RPMI7951 (cell line): ENCODE data around the gene C2CD5. TPM values are rescaled to one million over a fixed set of nuclear protein-coding genes. Genes with fewer than 3 reads are reported as not detected.
"Not testable (repeated sequence)": the region's sequence is repeated elsewhere in the genome, so short reads cannot be mapped to it uniquely, and the experiment has no call there.

Experiments used
- DNase-seq: peaks from one replicate; pipeline ENCODE4 v3.0.0-alpha.2; 2012; ENCODE audit warnings: low read depth
- total RNA-seq: library from RNA; depleted of rRNA; stranded (reverse); fragments of >200 nt; shearing (Covaris generic); gene quantifications from 2 replicates; pipeline ENCODE4 v1.2.3, GENCODE V29; 2014

C2CD5 gene
- total RNA-seq, 1 experiment from 2014 or later = 10.2 TPM

DNA sequence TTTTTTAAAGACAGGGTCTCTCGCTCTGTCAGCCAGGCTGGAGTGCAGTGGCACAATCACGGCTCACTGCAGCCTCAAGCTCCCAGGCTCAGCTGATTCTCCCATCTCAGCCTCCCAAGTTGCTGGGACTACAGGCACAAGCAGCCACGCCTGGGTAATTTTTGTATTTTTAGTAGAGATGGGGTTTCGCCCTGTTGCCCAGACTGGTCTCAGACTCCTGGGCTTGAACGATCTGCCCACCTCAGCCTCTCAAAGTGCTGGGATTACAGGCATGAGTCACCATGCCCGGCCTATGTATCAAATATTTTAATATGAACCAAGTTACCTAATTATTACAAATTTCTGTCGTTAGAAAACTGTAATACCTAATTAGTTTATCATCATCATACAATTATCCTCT lies 63.5 kb downstream of the C2CD5 start:
- not testable (repeated sequence) for DNase-seq

DNA sequence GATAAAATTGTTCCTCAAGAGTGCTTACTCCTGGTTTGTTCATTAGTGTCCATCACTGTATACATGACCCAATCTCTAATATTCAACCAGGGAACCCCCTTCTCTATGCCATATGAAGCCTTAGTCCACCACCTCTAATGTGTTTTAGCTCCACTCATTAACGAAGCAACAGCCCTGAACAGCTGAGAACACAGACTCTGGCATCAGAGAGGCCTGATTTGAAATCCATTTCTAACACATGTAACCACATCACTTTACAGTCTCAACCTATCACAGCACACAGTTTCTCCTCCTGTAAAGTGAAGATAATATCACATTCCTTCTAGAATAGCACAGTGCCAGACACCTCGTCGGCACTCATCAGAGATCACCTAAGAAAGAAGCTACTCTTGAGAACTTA lies 64.3 kb downstream of the C2CD5 start:
- no peak for DNase-seq

DNA sequence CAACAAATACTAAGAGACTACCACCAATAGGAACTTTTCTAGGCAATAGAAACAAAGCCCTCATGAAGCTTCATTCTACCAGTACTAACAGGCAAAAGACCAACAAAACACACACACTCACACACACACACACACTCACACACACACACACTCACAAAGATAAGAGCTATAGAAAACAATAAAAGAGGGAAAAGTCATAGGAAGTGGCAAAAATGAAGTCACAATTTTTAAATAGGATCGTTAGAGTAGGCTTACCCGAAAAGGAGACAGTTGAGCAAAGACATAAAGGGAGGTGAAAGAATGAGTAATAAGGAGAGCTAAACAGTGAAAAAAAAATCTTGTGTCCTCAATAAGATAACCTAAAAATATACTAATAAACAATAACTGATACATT lies 66.5 kb downstream of the C2CD5 start:
- DNase-seq = no peak

DNA sequence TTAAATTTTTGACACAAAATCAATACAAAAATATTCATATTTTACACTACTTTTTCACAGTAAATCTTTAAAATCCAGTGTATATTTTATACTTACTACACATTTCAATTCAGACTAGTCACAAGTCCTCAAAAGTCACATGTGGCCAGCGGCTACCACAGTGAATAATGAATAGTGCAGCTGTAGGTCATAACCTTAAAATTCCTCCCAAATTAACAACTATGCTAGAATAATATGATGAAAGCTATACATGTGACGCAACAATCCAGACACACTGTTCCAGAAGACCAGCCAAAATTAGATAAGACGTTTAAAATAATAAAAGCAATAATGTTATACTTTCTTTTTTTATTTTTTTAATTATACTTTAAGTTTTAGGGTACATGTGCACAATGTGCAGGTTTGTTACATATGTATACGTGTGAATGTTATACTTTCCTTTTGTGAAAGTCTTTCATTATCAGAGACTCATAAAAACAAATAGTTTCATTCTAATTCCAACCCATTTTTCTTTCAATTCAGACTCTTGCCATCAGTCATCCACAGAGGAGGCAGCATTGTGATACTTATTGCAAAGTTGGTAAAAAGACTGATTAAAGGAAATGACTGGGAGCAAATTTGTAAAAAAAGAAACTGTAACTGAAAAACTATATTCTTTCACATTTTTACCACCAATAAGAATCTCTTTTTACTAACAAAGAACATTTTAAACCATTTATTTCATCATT lies 67.0 kb downstream of the C2CD5 start:
- peak; percentile 51 for DNase-seq

DNA sequence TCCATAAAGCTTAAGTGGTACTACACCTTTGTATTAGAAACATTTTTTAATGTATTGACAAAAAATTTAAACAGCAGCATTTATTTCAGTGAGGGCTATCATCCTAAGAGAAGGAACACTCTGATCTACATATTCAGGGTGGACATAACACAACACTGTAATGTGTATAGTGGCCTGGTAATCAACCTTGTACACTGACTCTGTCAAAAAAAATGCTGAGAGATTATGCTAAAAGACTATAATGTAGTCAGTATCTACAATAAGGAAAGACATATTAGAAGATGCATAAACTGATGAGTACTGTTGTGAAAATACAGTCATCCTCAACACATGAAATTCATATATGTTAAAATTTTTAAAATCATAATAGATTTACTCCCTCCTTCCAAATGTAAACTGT lies 68.2 kb downstream of the C2CD5 start:
- no peak for DNase-seq

DNA sequence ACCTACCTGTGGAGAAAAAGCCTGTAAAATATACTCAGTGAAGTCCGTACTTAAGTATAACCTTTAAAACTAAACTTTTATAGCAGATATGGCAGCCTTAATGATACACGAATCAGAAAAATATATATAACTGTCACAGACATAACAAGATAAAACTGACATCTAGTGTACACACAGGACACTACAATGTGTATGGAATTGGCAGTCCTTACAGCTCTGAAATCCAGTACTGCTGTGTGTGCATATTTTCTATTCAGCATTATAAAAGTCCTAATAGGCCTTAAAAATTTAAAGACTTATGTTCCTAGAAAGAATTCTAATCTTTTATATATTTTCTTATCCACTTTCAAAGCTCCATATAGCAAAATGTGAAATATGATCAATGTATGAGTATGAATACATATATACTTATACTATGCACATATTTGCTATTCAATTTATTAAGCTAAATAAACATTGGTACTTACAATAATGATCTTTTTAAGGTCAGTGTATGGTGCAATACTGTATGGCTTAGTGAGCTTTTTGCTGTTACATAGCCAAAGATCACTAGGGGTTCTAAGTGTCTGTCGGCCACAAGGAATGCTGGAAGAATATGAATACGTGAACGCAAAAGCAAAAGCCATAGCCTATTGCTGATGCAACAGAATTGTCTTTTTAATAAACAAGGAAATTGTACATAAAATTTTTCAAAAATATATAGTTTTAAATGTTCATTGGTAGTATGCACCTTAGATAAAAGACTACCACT lies 69.2 kb downstream of the C2CD5 start:
- DNase-seq = no peak

DNA sequence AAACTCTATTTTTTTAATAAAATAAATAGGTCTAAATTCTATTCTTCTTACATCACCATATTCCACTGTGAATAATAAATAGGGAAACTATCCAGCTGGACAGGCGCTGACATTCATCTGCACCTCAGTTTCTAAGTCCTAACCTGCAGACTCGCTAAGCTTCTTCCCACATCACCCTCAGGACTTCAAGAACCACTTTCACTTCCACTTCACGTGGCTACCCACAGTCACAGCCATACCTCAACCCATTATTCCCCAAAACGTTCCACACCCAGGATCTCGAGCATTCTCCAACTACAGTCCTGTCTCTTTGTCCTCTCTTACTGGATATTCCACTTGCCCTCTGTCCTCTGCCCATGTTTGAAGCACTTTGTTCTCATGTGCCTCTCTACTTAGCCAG lies 71.1 kb downstream of the C2CD5 start:
- DNase-seq = no peak

DNA sequence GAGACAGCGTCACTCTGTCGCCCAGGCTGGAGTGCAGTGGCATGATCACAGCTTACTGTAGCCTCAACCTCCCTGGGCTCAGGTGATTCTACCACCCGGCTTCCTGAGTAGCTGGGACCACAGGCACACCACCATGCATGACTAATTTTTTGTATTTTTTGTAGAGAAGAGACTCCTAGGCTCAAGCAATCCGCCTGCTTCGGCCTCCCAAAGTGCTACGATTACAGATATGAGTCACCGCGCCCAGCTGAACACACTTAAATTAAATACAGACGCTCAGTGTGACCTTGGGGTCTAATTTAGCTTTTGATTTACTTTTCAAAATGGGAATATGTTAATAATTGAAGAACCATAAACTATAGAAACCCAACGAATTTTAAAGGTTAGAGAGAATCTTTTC lies 77.2 kb downstream of the C2CD5 start:
- DNase-seq = peak; percentile 67

DNA sequence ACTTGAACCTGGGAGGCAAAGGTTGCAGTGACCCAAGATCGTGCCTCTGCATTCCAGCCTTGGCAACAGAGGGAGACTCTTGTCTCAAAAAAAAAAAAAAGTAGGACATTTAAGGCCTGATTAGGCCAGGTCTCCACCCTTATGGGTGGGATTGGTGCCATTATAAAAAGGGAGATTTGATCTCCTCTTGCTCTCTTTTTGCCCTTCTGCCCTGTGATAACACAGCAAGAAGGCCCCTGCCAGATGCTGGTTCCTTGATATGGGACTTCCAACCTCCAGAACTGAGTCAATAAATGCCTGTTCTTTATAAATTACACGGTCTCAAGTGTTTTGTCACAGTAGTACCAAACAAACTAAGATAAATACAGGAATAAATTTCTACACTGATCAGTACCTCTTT lies 81.0 kb downstream of the C2CD5 start:
- DNase-seq = no peak

DNA sequence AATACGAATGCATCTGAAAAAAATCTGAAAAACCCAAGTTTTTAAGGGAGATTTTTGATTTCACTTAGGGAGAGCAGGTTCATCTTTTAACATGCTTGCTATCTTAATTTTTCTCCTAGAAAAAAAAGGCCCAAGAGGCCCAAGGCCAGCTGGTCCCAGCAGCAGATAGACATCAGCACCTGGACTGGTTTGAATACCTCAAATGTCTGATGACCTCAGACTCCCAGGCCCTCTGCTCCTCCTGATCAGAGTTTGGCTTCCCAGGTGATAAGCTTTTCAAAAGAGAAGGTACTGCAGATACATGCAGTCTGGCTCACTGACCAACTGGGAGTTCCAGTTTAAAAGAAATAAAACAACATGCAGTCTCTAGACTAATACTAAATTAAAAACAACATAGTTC lies 82.6 kb downstream of the C2CD5 start:
- DNase-seq = no peak

DNA sequence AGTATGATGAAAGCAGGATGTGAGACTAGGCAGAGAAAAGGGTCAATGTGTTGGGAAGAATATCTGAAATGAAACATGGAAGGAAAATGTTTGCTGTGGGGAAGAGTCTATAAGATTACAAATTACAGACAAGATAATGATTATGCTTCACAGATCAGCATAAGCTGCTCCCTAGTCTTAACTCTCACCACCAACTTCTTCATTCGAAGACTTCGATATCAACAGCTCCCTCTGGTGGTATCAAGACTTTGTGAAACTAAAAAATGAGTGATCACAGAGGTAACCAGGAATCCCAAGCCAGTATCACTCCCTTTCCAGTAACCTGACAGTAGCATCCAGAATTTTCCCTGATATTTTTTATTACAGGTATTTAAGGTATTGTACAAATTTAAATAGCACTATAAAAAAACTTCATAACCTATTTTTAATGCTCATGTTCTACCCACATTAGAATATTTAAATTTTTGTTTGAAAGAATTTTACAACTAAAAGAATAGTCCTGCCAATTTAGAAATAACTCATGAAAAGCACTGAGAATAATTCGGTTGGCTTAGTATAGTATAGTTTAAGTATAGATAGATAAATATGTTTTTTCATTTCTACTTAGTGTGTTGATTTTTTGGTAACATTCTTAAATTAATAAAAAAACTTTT lies 84.4 kb downstream of the C2CD5 start:
- DNase-seq = peak; percentile 43

DNA sequence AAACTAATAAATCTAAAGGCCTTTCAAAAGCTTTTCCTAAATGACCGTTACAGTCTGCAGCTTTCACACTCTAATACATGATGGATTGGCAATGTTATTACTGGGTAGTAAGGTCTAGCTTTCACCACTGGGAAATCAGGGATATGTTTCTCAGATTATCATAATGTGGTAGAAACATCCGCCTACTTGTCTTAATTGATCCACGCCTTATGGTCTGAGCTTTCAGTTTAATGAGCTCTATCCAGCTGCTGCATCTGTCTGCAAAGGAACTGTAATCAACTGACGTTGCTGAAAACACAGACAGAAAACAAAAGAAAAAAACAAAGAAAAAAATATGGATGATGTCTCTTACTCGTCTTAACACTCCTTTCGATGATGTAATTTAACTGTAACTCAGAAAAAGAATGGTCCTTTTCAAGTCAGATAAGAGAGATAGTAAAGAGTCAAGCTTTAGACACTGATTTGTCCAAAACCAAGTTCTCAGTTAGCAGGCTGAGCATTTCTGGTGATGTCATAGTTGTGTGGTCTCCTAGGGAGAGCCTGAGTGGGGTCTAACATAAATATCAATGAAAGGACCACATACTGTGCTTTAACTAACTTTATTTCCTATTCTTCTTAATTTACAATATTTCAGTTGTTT lies 85.9 kb downstream of the C2CD5 start:
- DNase-seq = no peak

DNA sequence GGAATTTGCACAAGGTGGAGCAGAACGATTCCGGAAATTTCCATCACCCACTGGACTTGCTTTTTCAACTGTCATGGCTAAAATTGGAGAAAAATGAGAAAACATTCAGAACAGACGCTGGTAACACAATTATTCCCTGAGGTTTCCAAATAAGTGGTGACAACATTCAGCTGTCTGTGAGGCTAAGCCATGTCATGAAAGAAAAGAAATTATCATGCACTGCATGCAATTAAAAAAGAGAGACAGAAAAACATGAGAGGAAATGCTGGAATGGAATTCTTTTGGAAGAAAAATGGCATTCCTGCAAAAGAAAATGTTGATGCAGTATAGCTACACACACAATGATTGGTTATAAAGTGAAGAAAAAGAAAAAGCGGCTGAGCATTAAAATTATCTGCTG lies 87.3 kb downstream of the C2CD5 start:
- DNase-seq = no peak

DNA sequence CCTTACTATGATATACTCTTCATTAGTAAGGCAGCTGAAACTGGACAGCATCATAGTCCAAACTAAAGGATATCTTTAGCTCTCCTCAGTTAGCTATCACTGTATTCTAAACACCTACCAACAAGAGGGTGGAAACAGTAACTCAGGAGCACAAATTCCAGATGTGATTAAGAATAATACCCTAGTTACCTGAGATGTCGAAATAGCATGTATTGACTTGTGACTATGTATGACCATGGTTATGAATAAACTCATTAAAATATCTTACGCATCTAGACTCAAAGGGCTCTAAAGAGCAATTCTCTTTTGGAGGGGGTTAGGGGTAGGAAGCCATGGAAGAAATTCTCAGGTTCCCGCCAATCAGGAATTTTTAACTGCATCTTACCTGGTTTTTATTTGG lies 90.8 kb downstream of the C2CD5 start:
- no peak for DNase-seq

DNA sequence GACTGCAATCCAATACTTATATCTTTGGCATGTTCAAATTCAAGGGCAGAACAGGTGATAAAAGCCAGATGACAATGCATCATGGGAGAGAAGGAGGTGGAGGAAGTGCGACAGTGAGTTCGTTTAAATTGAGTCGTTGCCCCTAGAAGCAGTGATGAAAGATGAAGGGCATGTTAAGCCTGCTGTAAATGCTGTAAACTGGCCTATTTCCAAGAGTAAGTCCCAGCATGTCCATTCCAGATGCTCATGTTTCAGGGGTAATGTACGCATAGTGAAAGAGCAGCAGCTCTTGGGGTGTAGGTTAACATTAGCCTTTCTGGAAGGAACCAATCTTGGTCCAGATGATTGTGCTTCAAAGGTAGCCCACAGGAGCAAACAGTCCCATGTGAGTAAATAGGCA lies 97.1 kb downstream of the C2CD5 start:
- no peak for DNase-seq

DNA sequence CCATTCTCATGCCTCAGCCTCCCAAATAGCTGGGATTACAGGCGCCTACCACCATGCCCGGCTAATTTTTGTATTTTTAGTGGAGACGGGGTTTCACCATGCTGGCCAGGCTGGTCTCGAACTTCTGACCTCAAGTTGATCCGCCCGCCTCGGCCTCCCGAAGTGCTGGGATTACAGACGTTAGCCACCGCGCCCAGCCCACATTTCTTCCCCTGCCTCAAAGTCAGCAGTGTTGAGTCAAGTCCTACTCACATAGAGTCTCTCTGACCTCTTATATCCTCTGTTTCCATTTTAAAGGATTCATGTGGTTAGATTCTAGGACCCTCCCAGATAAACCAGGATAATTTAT lies 100.1 kb downstream of the C2CD5 start:
- not testable (repeated sequence) for DNase-seq

DNA sequence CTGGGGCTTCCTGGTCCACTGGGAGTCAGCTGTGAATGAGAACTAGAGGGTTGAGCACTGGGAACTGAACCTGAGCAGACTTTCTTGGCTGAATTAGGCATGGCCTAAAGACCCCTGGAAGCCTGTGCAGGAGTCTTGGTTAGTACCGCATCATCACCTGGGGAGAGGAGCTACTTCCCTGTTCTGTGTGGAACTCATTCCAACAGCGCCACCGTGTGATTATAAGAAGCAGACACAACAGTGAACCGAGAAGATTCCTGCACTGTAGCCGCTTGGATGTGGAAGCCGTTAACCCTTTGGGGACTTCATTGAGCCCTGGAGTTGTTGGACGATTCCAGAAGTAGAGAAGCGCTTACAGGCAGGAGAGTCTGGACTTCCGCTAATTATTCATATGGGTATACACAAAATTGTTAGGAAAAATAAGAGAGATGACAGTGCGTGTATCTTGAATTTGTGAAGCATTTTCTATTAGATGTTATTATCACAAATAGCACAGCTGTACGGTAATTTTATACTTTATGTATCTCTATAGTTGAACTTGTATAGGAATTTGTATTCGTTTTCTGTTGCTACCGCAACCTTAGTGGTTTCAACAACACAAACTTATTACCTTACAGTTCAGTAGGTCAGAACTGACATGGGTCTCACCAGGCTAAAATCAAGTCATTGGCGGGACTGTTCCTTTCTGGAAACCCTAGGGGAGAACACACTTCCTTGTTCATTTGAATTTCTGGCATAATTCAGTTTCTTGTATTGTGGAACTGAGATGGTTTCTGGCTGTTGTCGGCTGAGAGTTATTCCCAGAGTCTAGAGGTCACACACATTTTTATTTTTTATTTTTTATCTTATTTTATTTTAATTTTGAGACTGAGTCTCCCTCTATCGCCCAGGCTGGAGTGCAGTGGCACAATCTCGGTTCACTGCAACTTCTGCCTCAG lies 100.7 kb downstream of the C2CD5 start:
- peak; percentile 70 for DNase-seq

DNA sequence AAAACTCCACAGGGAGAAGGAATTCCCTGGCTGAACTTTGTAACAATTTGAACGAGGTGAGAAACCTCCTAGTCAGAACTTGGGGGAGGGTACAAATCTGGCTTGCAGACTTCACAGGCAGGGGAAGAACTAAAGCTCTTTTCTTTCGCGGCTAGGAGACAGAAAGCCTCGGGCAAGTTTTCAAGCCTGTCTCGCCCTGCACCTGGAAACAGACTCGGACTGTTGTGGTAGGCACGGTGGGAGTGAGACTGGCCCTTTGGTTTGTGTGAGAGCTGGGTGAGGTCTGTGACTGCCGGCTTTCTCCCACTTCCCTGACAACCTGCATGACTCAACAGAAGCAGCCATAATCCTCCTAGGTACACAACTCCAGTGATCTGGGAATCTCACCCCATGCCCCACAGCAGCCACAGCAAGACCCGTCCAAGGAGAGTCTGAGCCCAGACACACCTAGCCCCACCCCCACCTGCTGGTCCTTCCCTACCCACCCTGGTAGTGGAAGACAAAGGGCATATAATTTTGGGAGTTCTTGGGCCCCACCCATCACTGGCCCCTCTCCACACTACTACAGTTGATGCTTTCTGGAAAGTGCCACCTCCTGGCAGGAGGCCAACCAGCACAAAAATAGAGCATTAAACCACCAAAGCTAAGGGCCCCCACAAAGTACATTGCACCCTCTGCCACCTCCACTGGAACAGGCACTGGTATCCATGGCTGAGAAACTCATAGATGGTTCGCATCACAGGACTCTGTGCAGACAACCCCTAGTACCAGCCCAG lies 107.1 kb downstream of the C2CD5 start:
- peak; percentile 49 for DNase-seq

DNA sequence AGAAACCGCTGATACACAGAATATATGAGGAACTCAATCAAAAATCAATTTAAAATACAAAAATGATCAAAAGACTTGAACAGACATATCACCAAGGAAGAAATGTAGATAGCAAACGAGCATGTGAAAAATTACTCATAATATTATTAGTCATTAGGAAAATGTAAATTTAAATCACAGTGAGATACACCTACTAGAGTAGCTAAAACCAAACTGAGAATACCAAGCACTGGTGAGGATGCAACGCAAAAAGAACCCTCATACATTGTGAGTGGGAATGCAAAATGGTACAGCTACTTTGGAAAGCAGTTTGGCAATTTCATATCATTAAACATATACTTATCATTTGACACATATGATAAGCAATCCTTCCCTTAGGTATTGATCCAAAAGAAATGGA lies 108.8 kb downstream of the C2CD5 start:
- DNase-seq = no peak

DNA sequence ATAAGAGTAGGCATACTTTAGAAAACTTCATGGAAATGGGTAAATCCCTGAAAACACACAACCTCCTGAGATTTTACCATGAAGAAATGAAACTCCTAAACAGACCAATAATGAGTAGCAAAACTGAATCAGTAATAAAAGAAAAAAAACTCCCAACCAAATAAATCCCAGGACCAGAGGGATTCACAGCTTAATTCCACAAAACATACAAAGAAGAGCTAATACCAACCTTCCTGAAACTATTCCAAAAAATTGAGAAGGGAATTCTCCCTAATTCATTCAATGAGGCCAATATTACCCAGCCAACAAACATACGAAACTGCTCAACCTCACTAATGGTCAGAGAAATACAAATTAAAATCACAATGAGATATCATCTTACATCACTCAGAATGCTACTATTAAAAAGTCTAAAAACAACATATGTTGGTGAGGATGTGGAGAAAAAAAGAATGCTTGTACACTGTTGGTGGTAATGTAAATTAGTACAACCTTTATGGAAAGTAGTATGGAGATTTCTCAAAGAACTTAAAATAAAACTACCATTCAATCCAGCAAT lies 112.6 kb downstream of the C2CD5 start:
- DNase-seq = no peak
